Measurements from ENCODE around the gene ZNF133.
A peak's percentile ranks its signal among the peaks of the same experiment; 100 is the strongest.
"Not testable (repeated sequence)": the region's sequence is repeated elsewhere in the genome, so short reads cannot be mapped to it uniquely, and the experiment has no call there.

The ZNF133 gene

DNA sequence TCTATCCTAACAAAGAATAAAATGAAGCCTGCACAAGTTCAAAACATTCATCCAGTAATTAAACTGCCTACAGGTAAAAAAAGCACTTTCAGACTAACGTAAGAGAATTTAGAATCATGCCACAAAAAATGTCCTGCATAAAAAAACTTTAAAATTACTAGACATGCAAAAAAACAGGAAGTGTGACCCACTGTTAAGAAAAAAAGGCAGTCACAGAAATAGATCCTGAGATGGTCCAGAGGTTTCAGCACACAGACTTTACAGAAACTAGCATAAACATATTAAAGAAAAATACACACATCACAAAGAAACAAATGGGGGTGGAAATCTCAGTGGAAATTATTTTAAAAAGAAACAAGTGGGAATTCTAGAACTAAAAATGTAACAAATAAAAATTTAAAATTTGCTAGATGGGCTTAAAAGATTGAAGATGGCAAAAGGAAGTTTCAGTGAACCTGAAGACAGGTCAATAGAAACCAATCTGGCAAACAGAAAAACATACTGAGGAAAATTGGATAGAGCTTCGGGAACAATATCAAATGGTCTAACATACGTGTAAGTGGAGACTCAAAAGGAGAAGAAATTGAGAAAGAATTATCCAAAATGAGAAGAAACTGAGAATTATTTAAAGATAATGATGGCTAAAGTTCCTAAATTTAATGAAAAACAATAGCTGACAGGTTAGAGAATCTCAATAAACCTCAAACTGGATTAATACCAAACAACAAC is 3.4 kb upstream of the ZNF133 start:
- no peak overlapping the region for H3K4me3 ChIP-seq (ENCODE audit: low read depth, low read length)

DNA sequence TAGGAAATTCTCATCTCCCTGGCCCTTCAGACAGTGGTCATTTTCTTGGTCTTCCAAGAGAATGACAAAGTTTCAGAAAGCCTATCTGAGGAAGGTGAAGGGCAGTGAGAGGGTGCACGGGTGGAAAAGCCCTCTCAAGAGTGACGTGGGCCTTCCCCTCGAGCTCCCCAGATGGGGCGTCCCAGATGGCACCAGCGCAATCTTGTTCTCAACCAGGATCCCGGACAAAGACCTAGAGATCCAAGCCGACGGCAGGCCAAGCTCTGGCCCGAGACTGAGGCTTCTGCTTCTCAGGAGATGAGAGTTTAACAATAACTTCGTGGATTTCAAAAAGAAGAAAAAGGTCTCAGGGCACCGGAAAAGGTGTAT is 797 bp upstream of the ZNF133 start:
- H3K4me3 ChIP-seq (ENCODE audit: low read depth, low read length) = peak overlapping the region; percentile 88

DNA sequence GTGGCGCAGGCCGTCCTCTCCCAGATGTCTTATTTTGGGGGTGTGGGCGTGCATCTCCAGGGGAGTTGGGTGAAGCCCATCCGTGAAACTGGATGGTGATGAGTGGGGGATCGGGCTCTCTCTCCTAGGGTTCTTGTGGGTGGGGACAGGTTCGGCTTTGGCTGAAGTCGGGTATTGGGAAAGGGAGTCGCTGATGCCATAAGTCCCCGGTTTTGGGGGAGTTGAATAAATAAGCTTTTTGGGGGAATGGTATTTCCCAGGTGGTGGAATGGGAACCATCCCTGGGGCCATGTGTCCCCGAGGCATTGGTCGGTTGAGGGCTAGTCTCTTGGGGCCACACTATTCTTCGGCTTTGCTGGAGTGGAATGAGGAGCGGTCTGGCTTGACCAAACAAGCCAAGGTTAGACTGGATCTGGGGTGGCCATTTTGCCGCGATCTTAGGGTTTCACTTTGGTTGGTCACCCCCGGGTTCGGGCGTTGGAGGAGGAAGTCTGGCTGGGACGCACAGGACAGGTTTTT is 481 bp downstream of the ZNF133 start:
- peak overlapping the region; percentile 88 for H3K4me3 ChIP-seq (ENCODE audit: low read depth, low read length)

DNA sequence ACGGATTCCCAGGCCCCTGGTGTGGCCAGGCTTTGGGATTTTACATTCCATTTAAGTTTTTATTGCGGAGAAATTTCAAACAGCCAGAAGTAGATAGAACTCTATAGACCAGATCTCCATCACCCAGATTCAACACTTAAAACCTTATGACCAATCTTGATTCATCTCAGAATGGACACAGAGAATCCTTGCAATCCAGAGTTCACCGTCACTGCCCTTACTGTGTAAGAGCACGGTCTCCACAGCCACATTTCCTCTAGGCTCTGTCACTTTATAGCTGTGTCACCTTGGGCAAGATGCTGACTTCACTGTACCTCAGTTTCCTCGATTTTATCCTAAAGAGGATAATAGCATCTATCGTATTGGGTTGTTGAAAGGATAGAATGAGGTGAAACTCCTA is 979 bp downstream of the ZNF133 start:
- H3K4me3 ChIP-seq (ENCODE audit: low read depth, low read length) = peak overlapping the region; percentile 88

DNA sequence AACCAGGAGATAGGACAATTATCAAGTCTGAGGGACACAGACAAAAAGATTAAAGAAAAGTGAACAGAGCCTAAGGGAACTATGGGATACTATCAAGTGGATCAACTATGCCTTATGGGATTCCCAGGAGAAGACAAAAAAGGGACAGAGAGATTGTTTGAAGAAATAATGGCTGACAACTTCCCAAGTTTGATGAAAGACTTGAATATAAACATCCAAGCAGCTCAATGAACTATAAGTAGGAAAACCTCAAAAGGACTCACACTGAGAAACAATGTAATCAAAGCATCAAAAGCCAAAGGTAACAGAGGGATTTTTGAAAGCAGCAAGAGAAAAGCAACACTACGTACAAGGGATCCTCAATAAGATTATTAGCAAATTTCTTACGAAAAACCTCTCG is 11.0 kb downstream of the ZNF133 start:
- H3K4me3 ChIP-seq (ENCODE audit: low read depth, low read length) = no peak overlapping the region

DNA sequence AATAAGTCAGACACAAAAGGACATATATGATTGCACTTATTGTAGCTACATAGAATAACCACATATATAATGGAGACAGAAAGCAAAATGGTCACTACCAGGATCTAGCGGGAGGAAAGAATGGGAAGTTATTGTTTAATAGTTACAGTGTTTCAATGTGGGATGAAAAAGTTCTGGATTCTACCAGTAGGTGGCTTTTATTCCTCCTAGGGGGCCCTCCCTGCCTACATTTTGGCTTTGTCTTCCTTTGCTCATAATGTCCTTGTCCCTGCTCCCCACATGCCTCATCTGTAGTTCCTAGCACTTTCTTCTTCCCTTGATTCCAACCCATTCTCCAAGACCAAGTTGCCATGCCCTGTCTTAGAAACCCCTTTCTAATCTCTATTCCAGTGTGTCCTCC is 16.3 kb downstream of the ZNF133 start:
- H3K4me3 ChIP-seq (ENCODE audit: low read depth, low read length) = no peak overlapping the region

DNA sequence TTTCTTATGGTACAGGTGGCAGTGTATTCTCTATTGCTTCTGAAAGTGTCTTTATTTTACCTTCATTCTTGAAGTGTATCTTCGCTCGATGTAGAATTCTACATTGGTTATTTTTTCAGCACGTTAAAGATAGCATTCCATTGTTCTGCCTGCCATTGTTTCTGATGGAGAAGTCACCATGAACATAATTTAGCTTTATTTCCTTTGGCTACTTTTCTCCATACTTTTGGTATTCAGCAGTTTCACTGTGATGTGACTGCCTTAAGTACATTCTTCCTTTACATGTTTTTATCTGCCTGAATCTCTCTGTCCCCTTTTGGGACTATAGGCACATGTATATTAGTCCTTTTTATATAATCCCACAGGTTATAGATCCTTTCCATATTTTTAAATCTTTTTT is 19.0 kb downstream of the ZNF133 start:
- H3K4me3 ChIP-seq (ENCODE audit: low read depth, low read length) = no peak overlapping the region

DNA sequence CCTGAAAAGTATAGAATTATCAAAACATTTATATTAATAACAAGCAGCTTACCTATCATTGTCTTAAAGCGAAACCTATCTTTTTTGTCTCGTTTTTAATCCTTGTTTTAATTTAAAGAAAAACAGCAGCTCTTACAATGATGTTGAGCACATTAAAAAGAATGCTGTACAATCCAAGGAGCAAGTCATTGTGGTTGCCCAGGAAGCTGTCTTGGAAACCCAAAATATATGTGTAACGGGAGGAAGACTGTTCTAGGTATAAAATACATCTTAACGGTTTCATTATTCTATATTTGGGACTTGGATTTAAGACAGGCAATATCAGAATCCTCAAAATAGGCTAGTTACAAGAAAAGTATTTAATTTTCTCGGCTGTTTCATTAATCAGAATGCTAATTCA is 21.7 kb downstream of the ZNF133 start:
- H3K4me3 ChIP-seq (ENCODE audit: low read depth, low read length) = no peak overlapping the region

DNA sequence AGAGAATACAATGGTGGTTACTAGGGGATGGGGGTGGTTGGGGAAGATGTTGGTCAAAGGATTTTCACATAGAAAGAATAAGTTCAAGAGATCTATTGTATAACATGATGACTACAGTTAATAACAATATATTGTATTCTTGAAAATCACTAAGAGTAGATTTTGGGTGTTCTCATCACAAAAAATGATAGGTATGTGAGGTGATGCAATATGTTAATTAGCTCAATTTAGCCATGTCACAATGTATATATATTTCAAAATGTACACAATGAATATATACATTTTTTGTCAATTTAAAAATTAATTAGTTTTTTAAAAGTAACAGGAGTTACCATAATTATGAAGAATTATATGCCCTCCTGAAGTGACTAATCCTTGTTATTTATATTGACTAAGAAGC is 22.3 kb downstream of the ZNF133 start:
- no peak overlapping the region for H3K4me3 ChIP-seq (ENCODE audit: low read depth, low read length)

DNA sequence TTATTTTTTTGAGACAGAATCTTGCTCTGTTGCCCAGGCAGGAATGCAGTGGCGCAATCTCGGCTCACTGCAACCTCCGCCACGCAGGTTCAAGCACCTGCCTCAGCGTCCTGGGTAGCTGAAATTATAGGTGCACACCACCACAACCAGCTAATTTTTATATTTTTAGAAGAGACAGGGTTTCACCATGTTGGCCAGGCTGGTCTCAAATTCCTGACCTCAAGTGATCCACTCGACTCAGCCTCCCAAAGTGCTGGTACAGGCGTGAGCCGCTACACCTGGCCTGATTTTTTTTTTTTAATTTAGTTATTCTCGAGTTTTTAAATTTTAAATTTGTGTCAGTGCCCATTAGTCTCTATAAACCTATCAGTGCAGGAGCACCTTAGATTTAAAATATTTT is 24.4 kb downstream of the ZNF133 start:
- no peak overlapping the region for H3K4me3 ChIP-seq (ENCODE audit: low read depth, low read length)

DNA sequence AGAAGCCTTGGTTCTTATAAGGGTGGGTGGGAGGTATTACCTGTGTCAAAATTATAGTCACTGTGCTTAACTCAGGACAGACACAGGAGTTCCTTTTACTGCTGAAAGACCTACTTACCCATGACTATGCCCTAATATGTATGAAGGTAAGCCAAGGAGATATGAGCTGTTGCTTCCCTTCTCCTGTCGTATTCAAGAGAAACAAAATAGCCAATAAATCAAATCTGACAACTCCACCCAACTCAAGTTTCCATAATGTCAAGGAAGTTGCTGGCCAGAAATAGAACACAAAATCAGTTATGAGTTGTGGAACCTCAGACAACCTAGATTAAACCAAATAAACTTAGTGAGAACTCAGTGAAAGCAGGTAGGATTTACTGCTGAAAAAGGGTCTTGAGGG is 25.1 kb downstream of the ZNF133 start:
- no peak overlapping the region for H3K4me3 ChIP-seq (ENCODE audit: low read depth, low read length)

DNA sequence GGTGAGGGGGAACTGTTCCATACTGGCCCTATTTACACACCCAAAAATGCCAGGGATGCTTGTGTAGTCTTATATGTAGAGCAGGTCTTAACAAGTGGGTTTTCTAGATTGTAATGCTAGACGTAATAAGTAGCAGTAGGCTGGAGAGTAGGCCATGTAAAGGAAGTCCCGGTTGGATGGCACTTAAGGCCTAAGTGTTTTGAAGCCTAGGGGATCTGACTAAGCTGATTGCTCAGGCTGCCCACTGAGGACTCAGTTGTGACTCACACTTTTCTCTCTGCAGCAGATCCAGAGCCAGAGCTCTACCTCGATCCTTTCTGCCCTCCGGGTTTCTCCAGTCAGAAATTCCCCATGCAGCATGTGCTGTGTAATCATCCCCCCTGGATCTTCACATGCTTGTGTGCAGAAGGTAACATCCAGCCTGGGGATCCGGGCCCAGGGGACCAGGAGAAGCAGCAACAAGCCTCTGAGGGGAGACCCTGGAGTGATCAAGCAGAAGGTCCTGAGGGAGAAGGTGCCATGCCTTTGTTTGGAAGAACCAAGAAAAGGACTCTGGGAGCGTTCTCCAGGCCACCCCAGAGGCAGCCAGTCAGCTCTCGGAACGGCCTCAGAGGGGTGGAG is 26.6 kb downstream of the ZNF133 start:
- H3K4me3 ChIP-seq (ENCODE audit: low read depth, low read length) = no peak overlapping the region

DNA sequence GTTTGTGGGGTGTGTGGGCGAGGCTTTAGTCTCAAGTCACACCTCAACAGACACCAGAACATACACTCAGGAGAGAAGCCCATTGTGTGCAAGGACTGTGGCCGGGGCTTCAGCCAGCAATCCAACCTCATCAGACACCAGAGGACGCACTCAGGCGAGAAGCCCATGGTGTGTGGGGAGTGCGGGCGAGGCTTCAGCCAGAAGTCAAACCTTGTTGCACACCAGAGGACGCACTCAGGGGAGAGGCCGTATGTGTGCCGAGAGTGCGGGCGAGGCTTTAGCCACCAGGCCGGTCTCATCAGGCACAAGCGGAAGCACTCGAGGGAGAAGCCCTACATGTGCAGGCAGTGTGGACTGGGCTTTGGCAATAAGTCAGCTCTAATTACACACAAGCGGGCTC is 27.8 kb downstream of the ZNF133 start:
- no peak overlapping the region for H3K4me3 ChIP-seq (ENCODE audit: low read depth, low read length)

DNA sequence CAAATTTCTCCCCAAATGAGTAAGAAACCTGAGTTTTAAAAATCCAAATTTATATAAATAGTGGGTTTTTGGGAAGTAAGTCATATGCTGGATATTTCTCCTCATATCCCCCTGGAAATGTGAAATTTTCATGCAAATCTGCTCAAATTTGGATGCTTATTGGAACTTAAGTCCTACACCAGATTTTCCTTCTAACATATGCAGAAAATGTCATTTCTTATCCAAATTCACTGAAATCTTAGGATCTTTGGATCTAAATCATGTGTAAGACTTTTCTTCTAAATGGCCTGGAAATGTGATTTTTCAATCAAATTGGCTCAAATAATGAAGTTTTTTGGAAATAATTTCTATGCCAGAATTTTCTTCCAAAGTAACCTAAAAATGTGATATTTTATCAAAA is 33.0 kb downstream of the ZNF133 start:
- H3K4me3 ChIP-seq (ENCODE audit: low read depth, low read length) = no peak overlapping the region

DNA sequence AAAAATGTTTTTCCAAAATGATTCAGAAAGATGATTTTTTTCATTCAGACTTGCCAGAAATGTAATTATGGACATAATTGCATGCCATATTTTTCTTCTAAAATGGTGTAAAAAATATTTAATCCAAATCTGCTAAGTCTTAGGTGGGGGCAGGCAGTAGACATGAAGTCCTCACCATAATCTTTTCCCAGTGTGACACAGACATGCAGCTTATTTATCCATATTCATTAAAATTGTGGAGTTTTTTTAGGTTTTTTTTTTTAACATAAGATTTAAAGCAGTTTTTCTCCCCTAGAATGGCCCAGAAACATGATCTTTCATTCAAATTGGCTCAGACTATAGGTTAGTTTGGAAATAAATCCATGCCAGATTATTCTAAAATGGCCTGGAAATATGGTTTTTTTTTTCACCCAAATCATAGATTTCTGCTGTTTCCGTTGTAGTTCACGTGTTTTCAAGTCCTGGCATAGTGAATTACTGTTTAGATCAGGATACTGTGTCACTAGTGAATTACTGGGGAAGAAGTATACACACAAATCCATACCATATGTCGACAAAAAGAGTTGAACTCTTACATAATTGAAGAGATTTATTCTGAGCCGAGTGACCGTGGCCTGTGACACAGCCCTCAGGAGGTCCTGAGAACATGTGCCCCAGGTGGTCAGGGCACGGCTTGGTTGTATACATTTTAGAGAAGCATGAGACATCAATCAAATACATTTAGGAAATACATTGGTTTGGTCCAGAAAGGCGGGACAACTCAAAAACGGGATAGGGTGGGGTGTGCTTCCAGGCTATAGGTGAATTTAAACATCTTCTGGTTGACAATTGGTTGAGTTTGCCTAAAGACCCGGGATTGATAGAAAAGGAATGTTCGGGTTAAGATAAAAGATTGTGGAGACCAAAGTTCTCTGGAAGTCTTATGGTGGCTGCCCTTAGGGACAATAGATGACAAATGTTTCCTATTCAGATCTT is 33.9 kb downstream of the ZNF133 start:
- H3K4me3 ChIP-seq (ENCODE audit: low read depth, low read length) = no peak overlapping the region

DNA sequence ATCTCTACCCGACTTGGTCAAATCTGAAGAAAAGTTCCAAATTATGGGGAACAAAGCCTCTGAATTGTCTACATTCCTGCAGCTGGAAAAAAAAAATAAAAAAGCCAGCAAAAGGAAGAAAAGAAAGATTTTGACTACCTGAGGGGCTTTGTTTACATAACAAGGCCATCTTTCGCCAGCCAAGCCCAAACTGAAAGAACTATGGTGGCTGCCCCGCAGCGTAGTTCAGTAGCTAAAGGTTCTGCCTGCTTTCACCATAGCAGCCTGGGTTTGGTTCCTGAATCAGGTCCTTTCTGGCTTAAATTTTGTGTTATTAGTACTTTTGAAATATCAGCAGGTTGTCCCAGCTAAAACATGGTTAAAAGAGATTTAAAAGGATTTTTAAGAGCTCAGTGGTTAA is 35.4 kb downstream of the ZNF133 start:
- no peak overlapping the region for H3K4me3 ChIP-seq (ENCODE audit: low read depth, low read length)

DNA sequence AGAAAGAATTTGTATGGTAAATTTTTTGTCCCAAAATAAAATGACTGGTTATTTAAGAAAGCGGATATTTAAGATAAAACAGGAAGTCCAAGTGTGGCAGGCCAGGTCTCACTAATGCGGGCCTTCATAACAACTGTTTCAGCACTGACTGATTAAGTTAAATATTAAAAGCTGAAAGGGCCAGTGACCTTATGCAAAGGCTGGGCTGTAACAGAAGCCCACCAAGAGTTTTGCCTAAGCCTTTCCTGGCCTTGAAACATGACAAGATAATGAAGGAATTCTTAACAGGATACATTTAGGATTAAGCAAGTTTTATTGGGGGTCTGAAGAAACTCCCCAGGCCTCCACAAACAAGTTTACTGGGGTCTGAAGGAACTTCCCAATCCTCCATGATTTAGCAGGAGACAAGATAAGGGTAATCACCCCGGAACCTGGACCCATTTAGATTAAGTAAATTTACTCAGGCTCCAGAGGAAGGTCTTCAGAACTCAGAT is 36.3 kb downstream of the ZNF133 start:
- no peak overlapping the region for H3K4me3 ChIP-seq (ENCODE audit: low read depth, low read length)

DNA sequence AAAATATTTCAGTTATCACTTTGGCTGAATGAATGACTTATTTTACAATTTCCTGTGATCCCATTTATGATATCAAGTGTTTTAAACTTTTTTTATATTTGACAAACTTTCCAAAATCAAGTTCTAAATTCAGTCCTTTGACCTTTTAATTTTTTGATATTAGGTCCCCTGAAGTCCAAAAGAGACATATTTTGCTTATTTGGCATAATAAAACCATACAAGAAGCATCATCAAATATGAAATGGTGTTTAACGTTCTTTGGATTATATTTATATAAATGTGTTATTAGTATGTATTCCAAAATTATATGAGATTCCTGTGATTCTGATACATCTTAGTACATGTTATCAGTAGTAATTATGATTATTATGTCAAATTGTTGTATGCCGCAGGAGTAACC is 38.7 kb downstream of the ZNF133 start:
- no peak overlapping the region for H3K4me3 ChIP-seq (ENCODE audit: low read depth, low read length)

DNA sequence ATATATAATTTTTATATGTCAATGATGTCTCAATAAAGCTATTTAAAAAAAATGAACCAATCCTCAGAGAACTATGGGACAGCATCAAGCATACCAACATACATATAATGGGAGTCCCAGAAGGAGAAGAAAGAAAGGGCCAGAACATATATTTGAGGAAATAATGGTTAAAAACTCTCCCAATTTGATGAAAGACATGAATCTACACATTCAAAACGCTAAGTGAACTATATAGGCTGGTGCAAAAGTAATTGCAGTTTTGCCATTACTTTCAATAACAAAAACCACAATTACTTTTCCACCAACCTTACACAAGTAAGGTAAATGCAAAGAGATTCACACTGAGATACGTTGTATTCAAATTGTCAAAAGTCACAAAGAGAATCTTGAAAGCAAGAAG is 43.4 kb downstream of the ZNF133 start:
- H3K4me3 ChIP-seq (ENCODE audit: low read depth, low read length) = no peak overlapping the region

DNA sequence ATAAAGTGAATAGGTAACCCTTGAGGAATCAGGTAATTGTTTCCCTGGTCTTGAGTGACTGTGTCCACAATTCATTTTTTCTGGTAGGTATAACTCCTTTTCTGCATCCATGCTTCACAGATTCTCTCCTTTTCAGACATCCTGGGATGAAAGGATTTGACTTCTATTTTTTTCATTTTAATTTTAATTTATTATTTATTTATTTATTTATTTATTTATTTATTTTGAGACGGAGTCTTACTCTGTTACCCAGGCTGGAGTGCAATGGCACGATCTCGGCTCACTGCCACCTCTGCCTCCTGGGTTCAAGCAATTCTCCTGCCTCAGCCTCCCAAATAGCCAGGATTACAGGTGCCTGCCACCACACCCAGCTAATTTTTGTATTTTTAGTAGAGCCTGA is 61.4 kb downstream of the ZNF133 start:
- not testable (repeated sequence) for H3K4me3 ChIP-seq (ENCODE audit: low read depth, low read length)

DNA sequence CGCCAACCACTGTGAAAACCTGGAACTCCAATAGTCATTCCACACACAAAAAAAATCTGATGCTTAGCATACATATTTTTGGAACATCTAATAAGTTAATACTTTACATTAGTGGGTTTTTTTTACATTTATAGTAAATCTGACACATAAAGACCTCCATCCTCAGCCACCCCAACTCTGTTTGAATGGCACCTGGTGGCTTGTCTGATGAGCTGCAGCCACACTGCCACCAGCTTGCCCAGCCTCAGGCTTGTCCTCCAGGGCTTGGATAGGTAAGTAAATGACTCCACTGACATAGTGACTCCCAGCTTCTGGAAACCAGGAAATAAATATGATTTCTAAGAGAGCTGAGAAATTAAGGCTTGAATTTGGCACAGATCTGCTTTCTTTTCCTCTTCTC is 71.5 kb downstream of the ZNF133 start:
- H3K4me3 ChIP-seq (ENCODE audit: low read depth, low read length) = no peak overlapping the region
